PC-9 (cell line): ENCODE measurements around the gene TMEM39B. TPM values are rescaled to one million over a fixed set of nuclear protein-coding genes. Genes with fewer than 3 reads are reported as not detected.
"Not testable (repeated sequence)": the region's sequence is repeated elsewhere in the genome, so short reads cannot be mapped to it uniquely, and the experiment has no call there.

ENCODE experiments used
- BruUV-seq: library from RNA; stranded (reverse); fragments of 400-500 nt; replicated peaks from 2 replicates; lab custom pipeline; 2021; lab: Mats Ljungman, UMichigan
- CTCF ChIA-PET: fragments of 300-600 bp; sonication (Branson Sonifier 250); formaldehyde crosslinking; loops from one replicate; lab custom pipeline; 2022; ENCODE audit warnings: antibody characterized with exemption; lab: Charles Lee
- POLR2A ChIA-PET: fragments of 300-600 bp; sonication (Branson Sonifier 250); formaldehyde crosslinking; loops from one replicate; lab custom pipeline; 2022; ENCODE audit warnings: antibody characterized with exemption; ENCODE audit not compliant: unreplicated experiment; lab: Charles Lee
- DNase-seq, 2 experiments: peaks; one replicate each; pipeline versions ENCODE4 v3.0.0 to v3.0.0-alpha.2; 2015 to 2022; ENCODE audit warnings: mixed read lengths in 1 of 2
- H2AFZ ChIP-seq: fragments of 200-600 bp; sonication (generic); 2 replicates; pipeline ENCODE4 v1.8.1; 2017; ENCODE audit warnings: antibody characterized with exemption
- H3F3A ChIP-seq: fragments of 200-600 bp; sonication (generic); 2 replicates; pipeline ENCODE4 v1.8.1; 2017; ENCODE audit warnings: antibody characterized with exemption, mild to moderate bottlenecking, low read depth; ENCODE audit not compliant: insufficient read depth
- H3K27ac ChIP-seq: fragments of 200-600 bp; sonication (generic); 2 replicates; pipeline ENCODE4 v1.6.1; 2016; ENCODE audit warnings: mixed run types
- H3K27me3 ChIP-seq: fragments of 200-600 bp; sonication (generic); 2 replicates; pipeline ENCODE4 v1.6.1; 2016; ENCODE audit warnings: low read depth, mixed run types; ENCODE audit not compliant: insufficient read depth
- H3K36me3 ChIP-seq: fragments of 200-600 bp; sonication (generic); 2 replicates; pipeline ENCODE4 v1.6.1; 2016; ENCODE audit warnings: low read depth, mixed run types
- H3K4me1 ChIP-seq: fragments of 200-600 bp; sonication (generic); replicated peaks from 2 replicates; pipeline ENCODE4 v1.6.1; 2016; ENCODE audit warnings: mixed run types; ENCODE audit not compliant: insufficient read depth
- H3K4me2 ChIP-seq: fragments of 200-600 bp; sonication (generic); 2 replicates; pipeline ENCODE4 v1.6.1; 2017; ENCODE audit warnings: mixed run types
- H3K4me3 ChIP-seq: fragments of 200-600 bp; sonication (generic); 2 replicates; pipeline ENCODE4 v1.6.1; 2016; ENCODE audit warnings: mixed run types
- H3K79me2 ChIP-seq: fragments of 200-600 bp; sonication (generic); 2 replicates; pipeline ENCODE4 v1.6.1; 2017; ENCODE audit warnings: low read depth, mixed run types
- H3K9me2 ChIP-seq: fragments of 200-600 bp; sonication (generic); 2 replicates; pipeline ENCODE4 v1.8.1; 2017; ENCODE audit warnings: mild to moderate bottlenecking; ENCODE audit not compliant: insufficient read depth
- H3K9me3 ChIP-seq: fragments of 200-600 bp; sonication (generic); 2 replicates; pipeline ENCODE4 v1.8.1; 2016; ENCODE audit warnings: low read depth; ENCODE audit not compliant: insufficient read depth
- H4K20me1 ChIP-seq: fragments of 200-600 bp; sonication (generic); 2 replicates; pipeline ENCODE4 v1.8.1; 2017; ENCODE audit not compliant: insufficient read depth
- EZH2 ChIP-seq: fragments of 200-600 bp; sonication (generic); IDR thresholded peaks from 2 replicates; pipeline ENCODE4 v1.8.0; 2017; ENCODE audit warnings: antibody characterized with exemption, low read depth
- intact Hi-C: fragments of 100-400 bp; cut with micrococcal nuclease; formaldehyde crosslinking; loops from one replicate; pipeline ENCODE4 v1.10.0; 2022; ENCODE audit not compliant: unreplicated experiment
- total RNA-seq: library from RNA; stranded (reverse); gene quantifications from 2 replicates; pipeline ENCODE4 v1.2.3, GENCODE V29; 2021
- TF ChIP-seq, protein P1 (sequence below): fragments of 200-600 bp; sonication (generic); conservative IDR thresholded peaks from 2 replicates; pipeline ENCODE4 v1.6.1; 2017; ENCODE audit warnings: mixed run types, antibody characterized with exemption, mild to moderate bottlenecking, moderate library complexity

TMEM39B gene
- total RNA-seq, 1 experiment from 2014 or later, result 27.2 TPM

GRCh38 chr1:32082022-32082421 is 9.3 kb downstream of the TMEM39B start:
- no peak overlapping the region for H3K4me2 ChIP-seq
- CTCF ChIA-PET, result no interaction called here
- H3K79me2 ChIP-seq, result no peaks in the 10 kb centered on the region
- no peak overlapping the region for H2AFZ ChIP-seq
- no TSS peak for BruUV-seq
- no peaks in the 10 kb centered on the region for H3K9me3 ChIP-seq
- no peak overlapping the region for H3K27ac ChIP-seq
- H4K20me1 ChIP-seq, result no peaks in the 10 kb centered on the region
- no peaks in the 10 kb centered on the region for H3K27me3 ChIP-seq
- H3K4me3 ChIP-seq, result no peak overlapping the region
- DNase-seq, result no peak
- intact Hi-C loops, result no loop called here
- POLR2A ChIA-PET, result no interaction called here
- 0 out of 2 replicates have a peak, but pooled peaks cover 5% of the 10 kb centered on the region for H3F3A ChIP-seq
- peaks cover 11% of the 10 kb centered on the region for H3K36me3 ChIP-seq
- TF ChIP-seq, protein P1, sequence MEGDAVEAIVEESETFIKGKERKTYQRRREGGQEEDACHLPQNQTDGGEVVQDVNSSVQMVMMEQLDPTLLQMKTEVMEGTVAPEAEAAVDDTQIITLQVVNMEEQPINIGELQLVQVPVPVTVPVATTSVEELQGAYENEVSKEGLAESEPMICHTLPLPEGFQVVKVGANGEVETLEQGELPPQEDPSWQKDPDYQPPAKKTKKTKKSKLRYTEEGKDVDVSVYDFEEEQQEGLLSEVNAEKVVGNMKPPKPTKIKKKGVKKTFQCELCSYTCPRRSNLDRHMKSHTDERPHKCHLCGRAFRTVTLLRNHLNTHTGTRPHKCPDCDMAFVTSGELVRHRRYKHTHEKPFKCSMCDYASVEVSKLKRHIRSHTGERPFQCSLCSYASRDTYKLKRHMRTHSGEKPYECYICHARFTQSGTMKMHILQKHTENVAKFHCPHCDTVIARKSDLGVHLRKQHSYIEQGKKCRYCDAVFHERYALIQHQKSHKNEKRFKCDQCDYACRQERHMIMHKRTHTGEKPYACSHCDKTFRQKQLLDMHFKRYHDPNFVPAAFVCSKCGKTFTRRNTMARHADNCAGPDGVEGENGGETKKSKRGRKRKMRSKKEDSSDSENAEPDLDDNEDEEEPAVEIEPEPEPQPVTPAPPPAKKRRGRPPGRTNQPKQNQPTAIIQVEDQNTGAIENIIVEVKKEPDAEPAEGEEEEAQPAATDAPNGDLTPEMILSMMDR, result no peak
- no peak for TF ChIP-seq EZH2
- H3K4me1 ChIP-seq, result no peaks in the 10 kb centered on the region
- no peaks in the 10 kb centered on the region for H3K9me2 ChIP-seq

GRCh38 chr1:32086381-32086780 is 13.6 kb downstream of the TMEM39B start:
- H3F3A ChIP-seq, CTCF ChIA-PET, POLR2A ChIA-PET, H3K9me3 ChIP-seq, intact Hi-C loops, DNase-seq, H3K27ac ChIP-seq, H3K27me3 ChIP-seq, H3K79me2 ChIP-seq, BruUV-seq, H3K4me1 ChIP-seq, H3K4me3 ChIP-seq, H2AFZ ChIP-seq, H3K9me2 ChIP-seq, H4K20me1 ChIP-seq, H3K4me2 ChIP-seq: not testable (repeated sequence)
- peaks cover 11% of the 10 kb centered on the region for H3K36me3 ChIP-seq

GRCh38 chr1:32091176-32091575 is 18.4 kb downstream of the TMEM39B start:
- Histone ChIP-seq H3K27ac (no peak overlapping the region), H3K9me2 (no peaks in the 10 kb centered on the region), H3K4me2 (no peak overlapping the region), H4K20me1 (no peaks in the 10 kb centered on the region), H3K36me3 (peaks cover 9% of the 10 kb centered on the region), H3K4me3 (no peak overlapping the region), H3K27me3 (no peaks in the 10 kb centered on the region), H3K9me3 (no peaks in the 10 kb centered on the region), H2AFZ (no peak overlapping the region), H3F3A (peaks cover 7% of the 10 kb centered on the region), H3K79me2 (no peaks in the 10 kb centered on the region), H3K4me1 (no peaks in the 10 kb centered on the region)
- intact Hi-C loops, result no loop called here
- no peak for DNase-seq
- TF ChIP-seq EZH2, result no peak
- TF ChIP-seq, protein P1, result no peak
- ChIA-PET CTCF (no interaction called here), POLR2A (no interaction called here)
- no TSS peak for BruUV-seq

DNA sequence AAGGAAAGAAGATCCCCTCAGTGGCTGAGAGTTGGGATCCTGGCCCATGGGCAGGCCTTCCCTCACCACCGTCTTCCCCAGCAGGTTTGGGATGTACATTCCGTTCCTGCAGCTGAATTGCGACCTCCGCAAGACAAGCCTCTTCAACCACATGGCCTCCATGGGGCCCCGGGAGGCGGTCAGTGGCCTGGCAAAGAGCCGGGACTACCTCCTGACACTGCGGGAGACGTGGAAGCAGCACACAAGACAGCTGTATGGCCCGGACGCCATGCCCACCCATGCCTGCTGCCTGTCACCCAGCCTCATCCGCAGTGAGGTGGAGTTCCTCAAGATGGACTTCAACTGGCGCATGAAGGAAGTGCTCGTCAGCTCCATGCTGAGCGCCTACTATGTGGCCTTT is 18.9 kb downstream of the TMEM39B start:
- H3K9me3 ChIP-seq, result no peaks in the 10 kb centered on the region
- no peak for TF ChIP-seq EZH2
- TF ChIP-seq, protein P1, result no peak
- H4K20me1 ChIP-seq, result no peaks in the 10 kb centered on the region
- H3K4me2 ChIP-seq, result no peak overlapping the region
- peaks cover 7% of the 10 kb centered on the region; the same call in 1 of the 2 replicates for H3K36me3 ChIP-seq
- POLR2A ChIA-PET, result no interaction called here
- no TSS peak for BruUV-seq
- no peak overlapping the region for H3K4me3 ChIP-seq
- no peak for DNase-seq
- H2AFZ ChIP-seq, result no peak overlapping the region
- no peak overlapping the region for H3K27ac ChIP-seq
- H3K79me2 ChIP-seq, result no peaks in the 10 kb centered on the region
- H3K4me1 ChIP-seq, result no peaks in the 10 kb centered on the region
- intact Hi-C loops, result no loop called here
- no peaks in the 10 kb centered on the region for H3K27me3 ChIP-seq
- CTCF ChIA-PET, result no interaction called here
- H3K9me2 ChIP-seq, result no peaks in the 10 kb centered on the region
- peaks cover 7% of the 10 kb centered on the region for H3F3A ChIP-seq
